Stimulated activated CD4-positive, alpha-beta T cell treated with anti-CD3 and anti-CD28 coated beads, Interleukin-12 subunit alpha, Interleukin-12 subunit beta, amount 100 ng/mL, for 48 hours (primary cell): ENCODE measurements around the gene LDLRAD4.

Source experiments
- DNase-seq, 3 donors: peaks; one replicate each; pipeline ENCODE4 v3.0.0-alpha.2; 2020; ENCODE audit warnings: low read depth in 2 of 3, low spot score in 1 of 3

LDLRAD4 gene

GRCh38 chr18:13581496-13582177 lies 363.1 kb downstream of the LDLRAD4 start:
- no peak for DNase-seq

- no peak for DNase-seq
Observed at GRCh38 chr18:13582178-13582670, 363.7 kb downstream of the LDLRAD4 start.

- no peak for DNase-seq
Observed at GRCh38 chr18:13583576-13584550, 365.3 kb downstream of the LDLRAD4 start.

DNA sequence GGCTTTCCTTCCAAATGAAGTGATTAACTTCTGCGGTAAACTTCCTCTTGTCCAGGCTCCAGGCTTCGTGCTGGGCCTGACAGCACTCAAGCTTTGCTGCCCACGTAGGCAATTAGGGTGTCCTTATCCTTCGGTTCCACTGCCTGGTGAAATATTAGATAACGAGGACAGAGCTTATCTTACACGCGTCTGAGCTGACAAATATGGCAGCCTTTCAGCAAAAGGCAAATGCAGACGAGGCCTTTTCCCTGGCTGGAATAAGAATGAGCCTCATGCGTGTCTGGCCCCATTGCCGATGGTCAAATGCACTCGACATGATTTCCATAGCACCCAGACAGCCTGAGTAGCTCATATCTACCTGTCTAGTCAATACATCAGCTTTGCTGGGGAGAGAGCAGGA lies 366.3 kb downstream of the LDLRAD4 start:
- DNase-seq, result no peak

- DNase-seq, result no peak
Observed at GRCh38 chr18:13585379-13586153, 367.0 kb downstream of the LDLRAD4 start.

- no peak for DNase-seq
Observed at GRCh38 chr18:13587001-13587400, 368.4 kb downstream of the LDLRAD4 start.

DNA sequence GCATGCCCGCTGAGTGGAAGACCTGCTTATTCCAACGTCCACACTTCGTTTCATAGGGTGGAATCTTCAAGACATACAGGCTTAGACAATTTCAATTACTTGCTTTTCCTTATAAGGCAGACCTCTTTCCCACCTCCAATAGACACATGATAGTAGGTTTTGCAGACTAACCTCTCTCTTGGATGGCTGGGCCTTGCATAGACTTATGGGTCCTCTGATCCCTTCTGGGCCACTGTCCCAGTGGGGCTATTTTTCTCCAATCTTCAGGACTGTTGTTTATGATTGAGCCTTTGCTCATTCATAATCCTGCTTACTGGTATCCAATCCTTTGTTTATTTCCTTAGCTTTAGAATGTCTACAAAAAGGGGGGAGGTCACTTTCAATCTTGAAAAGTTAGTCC lies 368.9 kb downstream of the LDLRAD4 start:
- DNase-seq, result no peak

- DNase-seq, result no peak
Observed at GRCh38 chr18:13587937-13588336, 369.4 kb downstream of the LDLRAD4 start.

- DNase-seq, result no peak
Observed at GRCh38 chr18:13589316-13589715, 370.8 kb downstream of the LDLRAD4 start.

DNA sequence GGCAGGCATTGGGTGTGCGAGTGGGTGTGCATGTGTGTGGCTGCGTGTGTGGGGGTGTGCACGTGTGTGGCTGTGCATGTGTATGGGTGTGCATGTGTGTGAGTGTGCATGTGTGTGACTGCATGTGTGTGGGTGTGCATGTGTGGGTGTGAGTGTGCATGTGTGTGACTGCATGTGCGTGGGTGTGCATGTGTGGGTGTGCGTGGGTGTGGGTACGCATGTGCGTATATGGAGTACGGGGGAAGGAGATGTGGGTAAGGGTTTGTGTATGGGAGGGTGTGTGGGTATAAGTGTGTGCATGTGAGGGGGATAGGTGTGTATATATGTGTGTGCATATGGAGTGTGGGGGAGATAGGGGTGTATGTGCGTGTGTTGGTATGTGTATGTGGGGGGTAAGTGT lies 371.4 kb downstream of the LDLRAD4 start:
- no peak for DNase-seq

DNA sequence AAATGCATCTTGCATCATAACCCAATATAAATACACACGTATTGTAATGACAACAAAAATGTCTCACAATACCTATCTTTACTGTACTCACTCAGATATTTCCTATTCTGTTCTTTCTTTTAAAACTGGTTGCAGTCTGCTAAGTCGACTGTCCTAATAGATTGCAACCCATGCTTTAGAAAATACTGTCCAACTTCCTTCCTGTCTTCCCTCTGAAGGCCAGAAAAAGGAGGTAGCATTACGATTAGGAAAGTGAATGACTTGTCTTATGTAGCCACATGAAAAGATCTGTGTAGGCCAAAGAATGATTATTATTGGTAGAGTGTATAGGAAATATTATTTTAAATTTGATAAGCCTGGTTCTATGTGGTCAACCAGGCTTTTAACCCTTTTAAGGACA lies 373.7 kb downstream of the LDLRAD4 start:
- no peak for DNase-seq

DNA sequence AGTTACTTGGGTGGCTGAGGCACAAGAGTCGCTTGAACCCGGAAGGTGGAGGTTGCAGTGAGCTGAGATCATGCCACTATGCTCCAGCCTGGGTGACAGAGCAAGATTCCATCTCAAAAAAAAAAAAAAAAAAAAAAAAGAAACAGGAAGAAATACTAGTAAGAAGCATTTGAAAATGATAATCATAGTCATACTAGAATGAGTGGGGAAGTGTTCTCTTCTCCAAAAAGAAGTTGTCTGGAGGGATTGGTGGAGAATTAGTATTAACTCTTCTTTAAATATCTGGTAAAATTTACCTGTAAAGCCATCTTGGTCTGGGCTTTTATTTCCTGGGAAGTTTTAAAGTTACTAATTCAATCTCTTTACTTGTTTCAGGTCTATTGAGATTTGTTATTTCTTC lies 376.0 kb downstream of the LDLRAD4 start:
- no peak for DNase-seq

- no peak for DNase-seq
Observed at GRCh38 chr18:13597068-13597467, 378.5 kb downstream of the LDLRAD4 start.

- no peak for DNase-seq
Observed at GRCh38 chr18:13598591-13598990, 380.0 kb downstream of the LDLRAD4 start.

DNA sequence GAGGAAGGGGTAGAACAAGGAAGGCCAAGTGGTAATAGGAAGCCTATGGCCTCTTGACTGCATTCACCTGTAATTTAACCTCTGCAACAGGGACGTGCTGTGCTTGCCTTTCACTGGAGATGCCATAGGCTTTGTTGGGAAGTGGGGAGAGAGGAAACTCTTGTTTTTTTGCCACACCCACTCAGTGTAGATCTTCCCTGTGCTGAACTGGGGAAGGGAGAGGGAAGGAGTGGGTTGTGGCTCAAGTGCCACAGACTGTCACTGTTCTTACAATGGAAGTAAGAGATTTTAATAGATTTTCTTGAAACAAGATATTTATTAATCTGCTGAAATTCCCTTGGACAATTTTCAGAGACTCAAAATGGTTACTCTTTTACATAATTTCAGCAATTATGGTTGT lies 380.5 kb downstream of the LDLRAD4 start:
- no peak for DNase-seq

GRCh38 chr18:13603304-13604019 lies 384.9 kb downstream of the LDLRAD4 start:
- no peak for DNase-seq

- DNase-seq, result no peak
Observed at GRCh38 chr18:13604786-13605185, 386.2 kb downstream of the LDLRAD4 start.

DNA sequence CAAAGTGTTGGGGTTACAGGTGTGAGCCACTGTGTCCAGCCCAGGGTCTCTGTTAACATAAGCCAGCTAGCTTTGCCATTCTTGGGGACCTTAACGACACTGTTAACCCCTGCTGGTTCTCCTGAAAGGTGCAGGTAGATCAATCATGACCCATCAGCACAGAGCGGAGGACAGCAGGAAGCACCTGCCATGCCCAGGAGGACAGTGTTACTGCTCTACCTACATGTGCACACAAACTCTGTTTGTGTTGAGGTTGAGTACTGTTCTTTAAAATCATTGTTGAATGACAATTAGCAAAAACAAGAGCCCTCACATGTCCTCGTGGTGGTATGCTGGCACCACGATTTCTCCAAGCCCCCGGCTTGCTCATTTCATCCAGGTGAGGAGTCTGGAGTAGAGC lies 386.9 kb downstream of the LDLRAD4 start:
- DNase-seq, result no peak

GRCh38 chr18:13605901-13606300 lies 387.3 kb downstream of the LDLRAD4 start:
- DNase-seq, result no peak

- no peak for DNase-seq
Observed at GRCh38 chr18:13606604-13607254, 388.2 kb downstream of the LDLRAD4 start.
